Fibroblast of the aortic adventitia (primary cell): Measurements from ENCODE around the gene MEPCE. TPM values are rescaled to one million over a fixed set of nuclear protein-coding genes. Genes with fewer than 3 reads are reported as not detected.

Experiments used
- DNase-seq: peaks from one replicate; pipeline ENCODE4 v3.0.0-alpha.2; 2010; ENCODE audit warnings: low read depth
- H3K4me3 ChIP-seq: 2 replicates; pipeline ENCODE4 v1.5.1; 2011; ENCODE audit warnings: low read depth, mild to moderate bottlenecking, control low read depth, low read length, moderate library complexity
- total RNA-seq: library from RNA; depleted of rRNA; stranded (reverse); fragments of >200 nt; gene quantifications from 2 replicates; pipeline ENCODE4 v1.2.3, GENCODE V29; 2012; ENCODE audit warnings: low replicate concordance
- TF ChIP-seq, protein P1 (sequence below): IDR thresholded peaks from 2 replicates; pipeline ENCODE4 v1.5.1; 2011; ENCODE audit warnings: mild to moderate bottlenecking, low read length, control low read depth, inconsistent platforms; ENCODE audit not compliant: insufficient read depth

The MEPCE gene
- total RNA-seq, 1 donor = 48.0 TPM

DNA sequence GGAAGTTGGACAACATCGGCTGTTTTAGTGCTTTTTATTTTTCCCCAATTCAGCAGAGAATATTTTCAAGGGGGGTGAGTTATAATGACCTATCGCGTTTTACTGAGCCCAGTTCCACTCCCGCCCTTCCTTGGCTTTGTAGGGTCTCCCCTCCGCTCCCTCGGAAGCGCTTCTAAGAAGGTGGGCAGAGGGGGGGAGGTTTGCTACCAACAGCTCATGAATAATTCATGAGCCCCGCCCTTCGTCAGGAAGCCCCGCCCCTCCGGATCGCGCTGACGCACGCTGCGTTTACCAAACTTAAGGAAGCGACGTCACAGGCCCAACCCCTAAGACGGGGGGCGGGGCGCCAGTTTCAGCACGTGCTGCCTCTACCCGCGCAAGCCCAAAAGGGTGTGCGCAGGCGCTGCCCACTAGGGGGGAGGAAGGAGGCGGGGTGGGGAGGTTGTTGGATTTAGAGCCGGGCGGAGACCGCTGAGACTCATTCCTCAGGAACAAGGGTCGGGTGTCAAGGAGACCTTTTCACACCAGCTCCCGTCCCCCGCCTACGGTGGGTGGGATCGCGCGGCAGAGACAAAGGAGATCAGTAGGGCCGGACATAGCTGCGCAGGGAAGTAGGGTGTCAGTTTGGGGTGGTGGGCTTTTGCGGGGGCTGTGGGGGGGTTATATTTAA lies 529 bp upstream of the MEPCE start:
- TF ChIP-seq, protein P1, sequence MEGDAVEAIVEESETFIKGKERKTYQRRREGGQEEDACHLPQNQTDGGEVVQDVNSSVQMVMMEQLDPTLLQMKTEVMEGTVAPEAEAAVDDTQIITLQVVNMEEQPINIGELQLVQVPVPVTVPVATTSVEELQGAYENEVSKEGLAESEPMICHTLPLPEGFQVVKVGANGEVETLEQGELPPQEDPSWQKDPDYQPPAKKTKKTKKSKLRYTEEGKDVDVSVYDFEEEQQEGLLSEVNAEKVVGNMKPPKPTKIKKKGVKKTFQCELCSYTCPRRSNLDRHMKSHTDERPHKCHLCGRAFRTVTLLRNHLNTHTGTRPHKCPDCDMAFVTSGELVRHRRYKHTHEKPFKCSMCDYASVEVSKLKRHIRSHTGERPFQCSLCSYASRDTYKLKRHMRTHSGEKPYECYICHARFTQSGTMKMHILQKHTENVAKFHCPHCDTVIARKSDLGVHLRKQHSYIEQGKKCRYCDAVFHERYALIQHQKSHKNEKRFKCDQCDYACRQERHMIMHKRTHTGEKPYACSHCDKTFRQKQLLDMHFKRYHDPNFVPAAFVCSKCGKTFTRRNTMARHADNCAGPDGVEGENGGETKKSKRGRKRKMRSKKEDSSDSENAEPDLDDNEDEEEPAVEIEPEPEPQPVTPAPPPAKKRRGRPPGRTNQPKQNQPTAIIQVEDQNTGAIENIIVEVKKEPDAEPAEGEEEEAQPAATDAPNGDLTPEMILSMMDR = peak; percentile 19

DNA sequence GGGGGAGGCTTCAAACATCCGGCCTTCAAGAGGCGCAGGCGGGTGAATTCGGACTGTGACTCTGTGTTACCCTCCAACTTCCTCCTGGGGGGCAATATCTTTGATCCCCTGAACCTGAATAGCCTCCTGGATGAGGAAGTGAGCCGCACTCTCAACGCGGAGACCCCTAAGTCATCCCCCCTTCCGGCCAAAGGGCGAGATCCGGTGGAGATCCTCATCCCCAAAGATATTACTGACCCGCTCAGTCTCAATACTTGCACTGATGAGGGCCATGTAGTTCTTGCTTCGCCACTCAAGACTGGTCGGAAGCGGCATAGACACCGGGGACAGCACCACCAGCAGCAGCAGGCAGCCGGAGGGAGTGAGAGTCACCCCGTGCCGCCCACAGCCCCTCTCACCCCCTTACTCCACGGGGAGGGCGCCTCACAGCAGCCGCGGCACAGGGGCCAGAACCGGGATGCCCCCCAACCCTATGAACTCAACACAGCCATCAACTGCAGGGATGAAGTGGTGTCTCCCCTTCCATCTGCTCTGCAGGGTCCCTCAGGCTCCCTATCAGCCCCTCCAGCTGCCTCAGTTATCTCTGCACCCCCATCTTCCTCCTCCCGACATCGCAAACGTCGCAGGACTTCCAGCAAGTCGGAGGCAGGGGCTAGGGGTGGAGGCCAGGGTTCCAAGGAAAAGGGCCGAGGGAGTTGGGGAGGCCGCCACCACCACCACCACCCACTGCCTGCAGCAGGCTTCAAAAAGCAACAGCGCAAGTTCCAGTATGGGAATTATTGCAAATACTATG lies 1.1 kb downstream of the MEPCE start:
- no peak for DNase-seq
- TF ChIP-seq, protein P1 = no peak
- H3K4me3 ChIP-seq = peak overlapping the region; percentile 83

More for the DNA sequence above, 529 bp upstream of the MEPCE start:
- H3K4me3 ChIP-seq = peak overlapping the region; percentile 83
- peak; percentile 100 for DNase-seq

DNA sequence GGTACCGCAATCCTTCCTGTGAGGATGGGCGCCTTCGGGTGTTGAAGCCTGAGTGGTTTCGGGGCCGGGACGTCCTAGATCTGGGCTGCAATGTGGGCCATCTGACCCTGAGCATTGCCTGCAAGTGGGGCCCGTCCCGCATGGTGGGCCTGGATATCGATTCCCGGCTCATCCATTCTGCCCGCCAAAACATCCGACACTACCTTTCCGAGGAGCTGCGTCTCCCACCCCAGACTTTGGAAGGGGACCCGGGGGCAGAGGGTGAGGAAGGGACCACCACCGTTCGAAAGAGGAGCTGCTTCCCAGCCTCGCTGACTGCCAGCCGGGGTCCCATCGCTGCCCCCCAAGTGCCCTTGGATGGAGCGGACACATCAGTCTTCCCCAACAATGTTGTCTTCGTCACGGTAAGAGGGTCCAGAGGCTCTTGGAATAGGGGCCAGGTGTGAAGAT lies 1.7 kb downstream of the MEPCE start:
- TF ChIP-seq, protein P1 = no peak
- peak overlapping the region; percentile 83 for H3K4me3 ChIP-seq
- DNase-seq = no peak

DNA sequence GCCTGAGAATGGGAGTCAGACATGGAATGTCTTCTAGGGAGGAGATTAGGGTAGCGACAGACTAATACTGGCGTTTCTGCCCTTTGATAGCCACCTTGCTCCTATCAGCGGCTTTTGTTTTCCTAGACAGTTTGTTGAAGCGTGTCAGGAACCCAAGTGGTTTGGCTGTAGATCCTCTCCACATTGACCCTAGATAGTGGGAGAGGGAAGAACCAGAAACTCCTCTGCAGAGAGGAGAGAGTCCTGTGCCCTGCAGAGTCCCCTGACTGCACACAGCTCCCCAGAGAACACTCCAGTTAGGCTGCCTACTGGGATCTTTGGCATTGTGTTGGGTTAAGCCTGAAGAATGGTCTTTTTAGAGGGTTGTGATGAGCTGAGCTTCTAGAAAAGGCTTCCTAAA lies 2.4 kb downstream of the MEPCE start:
- TF ChIP-seq, protein P1 = no peak
- H3K4me3 ChIP-seq = peak overlapping the region; percentile 25
- no peak for DNase-seq

DNA sequence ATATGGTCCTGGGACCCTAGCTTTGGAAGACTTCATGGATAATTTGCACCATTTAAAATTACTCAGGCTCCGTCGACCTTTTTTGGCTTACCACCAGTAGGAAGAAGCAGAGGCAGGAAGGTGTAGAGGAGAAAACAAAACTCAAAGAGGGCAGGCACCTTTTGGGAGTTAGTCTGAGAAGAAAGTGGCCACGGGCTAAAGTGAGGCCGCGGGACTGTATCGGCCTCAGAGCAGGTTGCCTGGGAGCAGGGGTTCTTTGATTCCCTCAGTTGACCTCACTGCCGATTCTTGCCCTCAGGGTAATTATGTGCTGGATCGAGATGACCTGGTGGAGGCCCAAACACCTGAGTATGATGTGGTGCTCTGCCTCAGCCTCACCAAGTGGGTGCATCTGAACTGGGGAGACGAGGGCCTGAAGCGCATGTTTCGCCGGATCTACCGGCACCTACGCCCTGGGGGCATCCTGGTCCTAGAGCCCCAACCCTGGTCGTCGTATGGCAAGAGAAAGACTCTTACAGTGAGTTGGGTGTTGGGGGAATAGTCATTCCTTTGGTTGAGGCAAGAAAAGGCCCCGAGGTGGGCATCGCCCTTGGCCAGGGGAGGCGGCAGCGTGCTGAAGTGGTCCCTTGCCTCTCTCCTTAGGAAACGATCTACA lies 3.1 kb downstream of the MEPCE start:
- no peak for DNase-seq
- H3K4me3 ChIP-seq = no peak overlapping the region
- TF ChIP-seq, protein P1 = no peak

DNA sequence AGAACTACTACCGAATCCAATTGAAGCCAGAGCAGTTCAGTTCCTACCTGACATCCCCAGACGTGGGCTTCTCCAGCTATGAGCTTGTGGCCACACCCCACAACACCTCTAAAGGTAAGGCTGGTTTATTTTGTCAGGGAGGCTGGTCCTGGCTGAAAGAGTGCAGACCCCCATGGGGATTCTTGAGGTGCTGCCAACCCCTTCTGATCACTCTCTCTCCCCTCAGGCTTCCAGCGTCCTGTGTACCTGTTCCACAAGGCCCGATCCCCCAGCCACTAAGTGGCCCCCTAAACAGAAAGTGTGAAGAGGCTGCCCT lies 3.6 kb downstream of the MEPCE start:
- no peak overlapping the region for H3K4me3 ChIP-seq
- DNase-seq = no peak
- TF ChIP-seq, protein P1 = no peak
